DOHH2 (cell line): ENCODE data around the gene UNC5B.

Experiments
- EZH2phosphoT487 ChIP-seq: fragments of 200-600 bp; sonication (generic); IDR thresholded peaks from 2 replicates; pipeline ENCODE4 v1.6.1; 2017; ENCODE audit warnings: borderline replicate concordance, mild to moderate bottlenecking, antibody characterized with exemption, low read length, moderate library complexity, mixed read lengths
- TF ChIP-seq, protein P1 (sequence below): fragments of 200-600 bp; sonication (generic); IDR thresholded peaks from one replicate; pipeline ENCODE4 v1.5.1; 2014; ENCODE audit warnings: antibody characterized with exemption, mild to moderate bottlenecking, low read depth, low read length; ENCODE audit not compliant: poor library complexity, severe bottlenecking

DNA sequence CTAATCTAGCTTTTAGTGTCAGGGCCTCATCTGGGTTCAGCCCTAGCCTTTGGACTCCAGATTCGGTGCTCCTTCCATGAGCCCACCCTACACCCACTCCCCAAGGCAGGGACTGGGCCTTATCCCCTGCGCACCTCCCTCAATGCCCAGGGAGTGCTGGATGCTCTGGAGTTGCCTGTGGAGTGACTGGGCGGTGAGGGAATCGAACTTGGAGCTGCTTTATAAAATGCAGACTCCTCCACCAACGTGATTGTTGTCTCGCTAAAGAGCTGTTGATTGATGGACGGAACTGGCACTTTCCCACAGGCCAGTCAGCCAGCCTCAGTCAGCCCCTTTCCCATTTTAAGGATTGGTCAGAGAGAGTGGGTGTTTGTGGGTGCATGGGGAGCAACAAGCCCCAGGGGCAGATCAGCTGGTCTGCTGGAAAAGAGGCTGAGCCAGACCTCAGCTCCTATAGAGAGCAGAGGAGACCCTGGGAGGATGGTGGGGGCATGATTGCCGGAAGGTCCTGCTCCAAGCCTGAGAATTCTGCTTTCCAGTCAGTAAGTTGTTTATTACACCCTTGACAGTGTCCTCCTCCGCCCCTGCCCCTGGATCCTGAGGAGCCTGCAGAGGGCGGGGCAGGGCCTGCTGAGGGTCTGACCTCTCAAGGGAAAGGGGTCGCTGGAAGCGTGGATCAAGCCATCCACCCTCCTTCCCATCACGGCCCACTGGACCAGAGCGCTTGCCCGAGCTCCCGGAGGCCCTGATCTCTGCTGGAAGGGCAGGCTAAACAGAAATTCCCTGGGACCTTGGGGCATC, 16.7 kb downstream of the UNC5B start:
- TF ChIP-seq, protein P1, sequence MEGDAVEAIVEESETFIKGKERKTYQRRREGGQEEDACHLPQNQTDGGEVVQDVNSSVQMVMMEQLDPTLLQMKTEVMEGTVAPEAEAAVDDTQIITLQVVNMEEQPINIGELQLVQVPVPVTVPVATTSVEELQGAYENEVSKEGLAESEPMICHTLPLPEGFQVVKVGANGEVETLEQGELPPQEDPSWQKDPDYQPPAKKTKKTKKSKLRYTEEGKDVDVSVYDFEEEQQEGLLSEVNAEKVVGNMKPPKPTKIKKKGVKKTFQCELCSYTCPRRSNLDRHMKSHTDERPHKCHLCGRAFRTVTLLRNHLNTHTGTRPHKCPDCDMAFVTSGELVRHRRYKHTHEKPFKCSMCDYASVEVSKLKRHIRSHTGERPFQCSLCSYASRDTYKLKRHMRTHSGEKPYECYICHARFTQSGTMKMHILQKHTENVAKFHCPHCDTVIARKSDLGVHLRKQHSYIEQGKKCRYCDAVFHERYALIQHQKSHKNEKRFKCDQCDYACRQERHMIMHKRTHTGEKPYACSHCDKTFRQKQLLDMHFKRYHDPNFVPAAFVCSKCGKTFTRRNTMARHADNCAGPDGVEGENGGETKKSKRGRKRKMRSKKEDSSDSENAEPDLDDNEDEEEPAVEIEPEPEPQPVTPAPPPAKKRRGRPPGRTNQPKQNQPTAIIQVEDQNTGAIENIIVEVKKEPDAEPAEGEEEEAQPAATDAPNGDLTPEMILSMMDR, result no peak
- no peak for TF ChIP-seq EZH2phosphoT487
